GM18502 (cell line): Measurements from ENCODE around the gene INPP4B.
A peak's percentile ranks its signal among the peaks of the same experiment; 100 is the strongest.

Experiments
- ATAC-seq: cut with Tn5 transposase; IDR thresholded peaks from one replicate; pipeline ENCODE4 v1.9.1; 2021; ENCODE audit warnings: mild to moderate bottlenecking; ENCODE audit not compliant: unreplicated experiment, poor library complexity

The INPP4B gene

GRCh38 chr4:142361981-142362380, 484.1 kb downstream of the INPP4B start:
- no peak for ATAC-seq

GRCh38 chr4:142360657-142361056, 485.4 kb downstream of the INPP4B start:
- ATAC-seq: no peak

GRCh38 chr4:142358656-142359055, 487.4 kb downstream of the INPP4B start:
- no peak for ATAC-seq

GRCh38 chr4:142356801-142357200, 489.3 kb downstream of the INPP4B start:
- no peak for ATAC-seq

- no peak for ATAC-seq
These were observed 489.9 kb downstream of the INPP4B start for GRCh38 chr4:142356118-142356759.

GRCh38 chr4:142355421-142355930, 490.6 kb downstream of the INPP4B start:
- ATAC-seq: no peak

GRCh38 chr4:142354794-142355420, 491.2 kb downstream of the INPP4B start:
- no peak for ATAC-seq

- no peak for ATAC-seq
These were observed 492.1 kb downstream of the INPP4B start for GRCh38 chr4:142354041-142354440.

GRCh38 chr4:142353149-142353738, 492.9 kb downstream of the INPP4B start:
- peak; percentile 62 for ATAC-seq

GRCh38 chr4:142352712-142353111, 493.4 kb downstream of the INPP4B start:
- no peak for ATAC-seq

- no peak for ATAC-seq
These were observed 494.1 kb downstream of the INPP4B start for GRCh38 chr4:142351958-142352357.

- no peak for ATAC-seq
These were observed 495.2 kb downstream of the INPP4B start for GRCh38 chr4:142350871-142351270.

- ATAC-seq: no peak
These were observed 497.5 kb downstream of the INPP4B start for GRCh38 chr4:142348613-142349021.

- no peak for ATAC-seq
These were observed 498.9 kb downstream of the INPP4B start for GRCh38 chr4:142347241-142347640.

- ATAC-seq: no peak
These were observed 500.2 kb downstream of the INPP4B start for GRCh38 chr4:142345924-142346323.

GRCh38 chr4:142341268-142341667, 504.8 kb downstream of the INPP4B start:
- no peak for ATAC-seq

GRCh38 chr4:142339053-142339452, 507.0 kb downstream of the INPP4B start:
- ATAC-seq: no peak

- ATAC-seq: no peak
These were observed 509.7 kb downstream of the INPP4B start for GRCh38 chr4:142336251-142336934.

GRCh38 chr4:142334931-142335330, 511.2 kb downstream of the INPP4B start:
- ATAC-seq: no peak

- no peak for ATAC-seq
These were observed 514.5 kb downstream of the INPP4B start for GRCh38 chr4:142331646-142332045.

- ATAC-seq: no peak
These were observed 515.0 kb downstream of the INPP4B start for GRCh38 chr4:142331132-142331531.
